ENCODE measurements around the gene DSC2.

DNA sequence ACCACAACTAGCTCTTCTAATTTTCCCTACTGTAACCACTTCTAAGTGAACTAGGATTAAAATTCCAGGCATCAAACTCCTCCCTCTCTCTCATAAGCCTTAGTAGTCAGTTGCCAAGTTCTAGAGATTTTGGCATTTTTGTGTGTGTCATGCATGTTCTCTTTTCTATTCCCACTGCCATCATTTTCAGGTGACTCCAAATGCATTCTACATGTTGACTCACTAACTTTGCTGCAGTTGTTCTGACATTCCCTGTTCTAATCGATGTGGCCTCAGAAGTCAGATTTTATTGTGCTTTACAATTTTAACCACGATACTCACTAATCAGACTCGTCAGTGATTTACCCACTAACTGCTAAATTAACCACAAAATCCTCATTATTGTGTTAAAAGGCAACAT, 47.1 kb upstream of the DSC2 start:
- TF ChIP-seq CTCF (IDR thresholded peaks at IDR 0.05; ENCODE audit: low read depth, low read length) (no peak), EZH2phosphoT487 (IDR thresholded peaks at IDR 0.05; ENCODE audit: low read depth) (no peak)

Measured in OCI-LY3 (cell line).